HCT116 (cell line): ENCODE results near the gene FBXL13. TPM values are rescaled to one million over a fixed set of nuclear protein-coding genes. Genes with fewer than 3 reads are reported as not detected.

Experiments used
- ATAC-seq: fragments of 200-7000 bp; cut with Tn5 transposase; 2 replicates; pipeline ENCODE4 v1.9.1; 2020; ENCODE audit warnings: mild to moderate bottlenecking, moderate library complexity
- BruUV-seq: library from RNA; stranded (reverse); fragments of 400-500 nt; replicated peaks from 2 replicates; lab custom pipeline; 2021; lab: Mats Ljungman, UMichigan
- CTCF ChIA-PET: fragments of 300-600 bp; sonication (Branson Sonifier 250); formaldehyde crosslinking; loops from one replicate; lab custom pipeline; 2021; ENCODE audit warnings: antibody characterized with exemption; lab: Charles Lee
- POLR2A ChIA-PET: fragments of 300-600, 350-600 bp; sonication (Branson Sonifier 250); formaldehyde crosslinking; loops from one replicate; lab custom pipeline; 2021; ENCODE audit warnings: antibody characterized with exemption; lab: Charles Lee
- RAD21 ChIA-PET, 2 experiments: fragments of 300-600 bp; sonication (Branson Sonifier 250); formaldehyde crosslinking; loops; one replicate each; lab custom pipeline; 2023; ENCODE audit warnings: low total read pairs in 2 of 2; ENCODE audit not compliant: uncharacterized antibody in 2 of 2, unreplicated experiment in 2 of 2, low non-redundant PET in 1 of 2; lab: Charles Lee
- DNase-seq: peaks from one replicate; pipeline ENCODE4 v3.0.0-alpha.2; 2010; ENCODE audit warnings: low read depth, low spot score
- H2AFZ ChIP-seq: fragments of 200-600 bp; shearing (Covaris generic), sonication (generic); 2 replicates; pipeline ENCODE4 v1.6.1; 2017; ENCODE audit warnings: low read depth, mixed run types, mixed read lengths, antibody characterized with exemption, low read length; ENCODE audit not compliant: poor library complexity, severe bottlenecking
- H3K27ac ChIP-seq: 2 replicates; pipeline ENCODE4 v1.5.1; 2012; ENCODE audit warnings: low read depth, low read length
- H3K27me3 ChIP-seq: fragments of 200-600 bp; sonication (generic); 2 replicates; pipeline ENCODE4 v1.6.1; 2016; ENCODE audit warnings: mixed run types, low read length, mixed read lengths; ENCODE audit not compliant: insufficient read depth
- H3K36me3 ChIP-seq, 2 experiments: fragments of 200-500 bp in 1 of 2; fragments of 200-600 bp in 1 of 2; sonication (Bioruptor generic) in 1 of 2; sonication (generic) in 1 of 2; 2 replicates each; pipeline versions ENCODE4 v1.5.1 to v1.6.1; 2014 to 2016; ENCODE audit warnings: low read length in 2 of 2, inconsistent platforms in 1 of 2, mixed read lengths in 1 of 2, mixed run types in 1 of 2; ENCODE audit not compliant: insufficient read depth in 2 of 2, control insufficient read depth in 1 of 2
- H3K4me1 ChIP-seq, 2 experiments: fragments of 200-600 bp in 1 of 2; sonication (generic) in 1 of 2; 2 replicates each; pipeline versions ENCODE4 v1.5.1 to v1.6.1; 2012 to 2017; ENCODE audit warnings: low read length in 2 of 2, inconsistent platforms in 1 of 2, mild to moderate bottlenecking in 1 of 2, mixed read lengths in 1 of 2, mixed run types in 1 of 2, moderate library complexity in 1 of 2; ENCODE audit not compliant: insufficient read depth in 2 of 2, control insufficient read depth in 1 of 2
- H3K4me2 ChIP-seq: fragments of 200-600 bp; sonication (generic); 2 replicates; pipeline ENCODE4 v1.6.1; 2017; ENCODE audit warnings: mixed run types, low read length, mixed read lengths
- H3K4me3 ChIP-seq, 2 experiments: fragments of 200-600 bp in 1 of 2; sonication (generic) in 1 of 2; replicated peaks in 1 of 2; 2 replicates each; pipeline ENCODE4 v1.5.1; 2011 to 2016; ENCODE audit warnings: low read length in 2 of 2, control low read depth in 1 of 2, low read depth in 1 of 2, mild to moderate bottlenecking in 1 of 2, mixed read lengths in 1 of 2, mixed run types in 1 of 2
- H3K79me2 ChIP-seq: fragments of 200-600 bp; sonication (generic); 2 replicates; pipeline ENCODE4 v1.6.1; 2017; ENCODE audit warnings: mild to moderate bottlenecking, mixed run types, low read length, moderate library complexity, mixed read lengths; ENCODE audit not compliant: insufficient read depth
- H3K9ac ChIP-seq: fragments of 200-600 bp; sonication (generic); 2 replicates; pipeline ENCODE4 v1.6.1; 2016; ENCODE audit warnings: low read length, mixed read lengths
- H3K9me2 ChIP-seq: fragments of 200-600 bp; sonication (generic), shearing (Covaris generic); 2 replicates; pipeline ENCODE4 v1.6.1; 2017; ENCODE audit warnings: mixed run types, mild to moderate bottlenecking, moderate library complexity; ENCODE audit not compliant: insufficient read depth
- H3K9me3 ChIP-seq, 2 experiments: fragments of 200-500 bp in 1 of 2; fragments of 200-600 bp in 1 of 2; sonication (Bioruptor generic) in 1 of 2; sonication (generic) in 1 of 2; 2 replicates each; pipeline ENCODE4 v1.6.1; 2014 to 2017; ENCODE audit warnings: low read length in 2 of 2, mixed read lengths in 2 of 2, inconsistent platforms in 1 of 2, low read depth in 1 of 2, mild to moderate bottlenecking in 1 of 2, mixed run types in 1 of 2, moderate library complexity in 1 of 2; ENCODE audit not compliant: control insufficient read depth in 1 of 2, insufficient read depth in 1 of 2
- H4K20me1 ChIP-seq: fragments of 200-600 bp; sonication (generic), shearing (Covaris generic); 2 replicates; pipeline ENCODE4 v1.6.1; 2017; ENCODE audit warnings: mixed run types, mild to moderate bottlenecking, moderate library complexity; ENCODE audit not compliant: insufficient read depth
- ATF3 ChIP-seq: IDR thresholded peaks from 2 replicates; pipeline ENCODE4 v1.6.1; 2012
- EZH2 ChIP-seq: fragments of 200-600 bp; sonication (generic); IDR thresholded peaks from 2 replicates; pipeline ENCODE4 v1.6.1; 2017; ENCODE audit warnings: antibody characterized with exemption, mixed run types
- REST ChIP-seq: IDR thresholded peaks from 2 replicates; pipeline ENCODE4 v1.6.1; 2012; ENCODE audit warnings: low read depth
- SRF ChIP-seq: IDR thresholded peaks from 2 replicates; pipeline ENCODE4 v1.6.1; 2012; ENCODE audit warnings: low read depth
- YY1 ChIP-seq: IDR thresholded peaks from 2 replicates; pipeline ENCODE4 v1.6.1; 2011; ENCODE audit warnings: low read length, low read depth, moderate library complexity, mild to moderate bottlenecking; ENCODE audit not compliant: insufficient replicate concordance; ENCODE audit errors: extremely low read depth
- ZNF274 ChIP-seq: fragments of 200-500 bp; sonication (Bioruptor generic); IDR thresholded peaks from 2 replicates; pipeline ENCODE4 v1.6.1; 2014; ENCODE audit warnings: mild to moderate bottlenecking, low read depth, low read length, inconsistent platforms
- intact Hi-C: fragments of 100-400 bp; cut with micrococcal nuclease; formaldehyde crosslinking; loops from 2 replicates; pipeline ENCODE4 v1.10.0; 2022
- total RNA-seq: library from RNA; stranded (reverse); gene quantifications from one replicate; pipeline ENCODE4 v1.2.1, GENCODE V29; 2021; ENCODE audit not compliant: unreplicated experiment
- TF ChIP-seq, protein P1 (sequence below): IDR thresholded peaks from 2 replicates; pipeline ENCODE4 v1.6.1; 2012

The FBXL13 gene
- total RNA-seq, 1 experiment from 2014 or later = 1.0 TPM

DNA sequence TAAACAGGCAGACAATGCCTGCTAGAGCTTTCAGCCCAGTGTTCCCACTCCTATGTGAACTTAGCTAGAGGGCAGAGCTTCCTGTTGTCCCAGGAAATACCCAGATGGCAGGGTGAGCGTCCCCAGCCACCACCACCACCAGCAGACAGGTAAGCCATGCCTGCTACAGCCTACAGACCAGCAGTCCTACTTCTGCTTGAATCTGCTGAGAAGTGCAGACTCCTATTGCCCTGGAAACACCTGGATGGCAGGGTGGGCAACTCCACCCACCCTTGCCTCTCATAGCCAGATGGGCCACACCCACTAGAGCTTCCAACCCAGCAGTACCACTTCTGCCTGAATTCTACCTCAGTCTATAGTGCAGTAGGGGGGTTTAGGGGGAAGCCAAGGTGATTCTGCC is 64.4 kb downstream of the FBXL13 start:
- no peaks in the 10 kb centered on the region for H3K36me3 ChIP-seq
- RAD21 ChIA-PET = no interaction called here
- H3K9me2 ChIP-seq = no peaks in the 10 kb centered on the region
- H3K9me3 ChIP-seq = no peaks in the 10 kb centered on the region
- no peak overlapping the region for H3K4me2 ChIP-seq
- no peaks in the 10 kb centered on the region for H4K20me1 ChIP-seq
- DNase-seq (no peak), ATAC-seq (no peak)
- H2AFZ ChIP-seq = no peak overlapping the region
- no TSS peak for BruUV-seq
- TF ChIP-seq ATF3 (no peak), SRF (no peak), ZNF274 (no peak), EZH2 (no peak), REST (no peak), YY1 (no peak)
- TF ChIP-seq, protein P1, sequence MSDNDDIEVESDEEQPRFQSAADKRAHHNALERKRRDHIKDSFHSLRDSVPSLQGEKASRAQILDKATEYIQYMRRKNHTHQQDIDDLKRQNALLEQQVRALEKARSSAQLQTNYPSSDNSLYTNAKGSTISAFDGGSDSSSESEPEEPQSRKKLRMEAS = no peak
- H3K27ac ChIP-seq = no peak overlapping the region
- H3K4me1 ChIP-seq = no peaks in the 10 kb centered on the region
- CTCF ChIA-PET = no interaction called here
- H3K9ac ChIP-seq = no peak overlapping the region
- intact Hi-C loops = no loop called here
- H3K27me3 ChIP-seq = no peaks in the 10 kb centered on the region
- H3K4me3 ChIP-seq = no peak overlapping the region
- no peaks in the 10 kb centered on the region for H3K79me2 ChIP-seq
- POLR2A ChIA-PET = interaction anchor here (1.8 kb wide), 1 partner anchor 18 kb away, joined by 7 read pairs; no protein-coding TSS in a partner anchor
